PC-9 (cell line): ENCODE results near the gene ZNF124. TPM values are rescaled to one million over a fixed set of nuclear protein-coding genes. Genes with fewer than 3 reads are reported as not detected.
"Not testable (repeated sequence)": the region's sequence is repeated elsewhere in the genome, so short reads cannot be mapped to it uniquely, and the experiment has no call there.

ENCODE experiments used
- Bru-seq: library from RNA; stranded (reverse); fragments of 400-500 nt; gene quantifications from one replicate; lab custom pipeline; 2021; lab: Mats Ljungman, UMichigan
- BruChase-seq, 2 experiments: library from RNA; stranded (reverse); fragments of 400-500 nt; gene quantifications; one replicate each; lab custom pipeline; 2021; lab: Mats Ljungman, UMichigan
- BruUV-seq: library from RNA; stranded (reverse); fragments of 400-500 nt; replicated peaks from 2 replicates; lab custom pipeline; 2021; lab: Mats Ljungman, UMichigan
- CTCF ChIA-PET: fragments of 300-600 bp; sonication (Branson Sonifier 250); formaldehyde crosslinking; loops from one replicate; lab custom pipeline; 2022; ENCODE audit warnings: antibody characterized with exemption; lab: Charles Lee
- POLR2A ChIA-PET: fragments of 300-600 bp; sonication (Branson Sonifier 250); formaldehyde crosslinking; loops from one replicate; lab custom pipeline; 2022; ENCODE audit warnings: antibody characterized with exemption; ENCODE audit not compliant: unreplicated experiment; lab: Charles Lee
- DNase-seq, 2 experiments: peaks; one replicate each; pipeline versions ENCODE4 v3.0.0 to v3.0.0-alpha.2; 2015 to 2022; ENCODE audit warnings: mixed read lengths in 1 of 2
- H2AFZ ChIP-seq: fragments of 200-600 bp; sonication (generic); 2 replicates; pipeline ENCODE4 v1.8.1; 2017; ENCODE audit warnings: antibody characterized with exemption
- H3F3A ChIP-seq: fragments of 200-600 bp; sonication (generic); 2 replicates; pipeline ENCODE4 v1.8.1; 2017; ENCODE audit warnings: antibody characterized with exemption, mild to moderate bottlenecking, low read depth; ENCODE audit not compliant: insufficient read depth
- H3K27ac ChIP-seq: fragments of 200-600 bp; sonication (generic); 2 replicates; pipeline ENCODE4 v1.6.1; 2016; ENCODE audit warnings: mixed run types
- H3K27me3 ChIP-seq: fragments of 200-600 bp; sonication (generic); 2 replicates; pipeline ENCODE4 v1.6.1; 2016; ENCODE audit warnings: low read depth, mixed run types; ENCODE audit not compliant: insufficient read depth
- H3K36me3 ChIP-seq: fragments of 200-600 bp; sonication (generic); 2 replicates; pipeline ENCODE4 v1.6.1; 2016; ENCODE audit warnings: low read depth, mixed run types
- H3K4me1 ChIP-seq: fragments of 200-600 bp; sonication (generic); replicated peaks from 2 replicates; pipeline ENCODE4 v1.6.1; 2016; ENCODE audit warnings: mixed run types; ENCODE audit not compliant: insufficient read depth
- H3K4me2 ChIP-seq: fragments of 200-600 bp; sonication (generic); 2 replicates; pipeline ENCODE4 v1.6.1; 2017; ENCODE audit warnings: mixed run types
- H3K4me3 ChIP-seq: fragments of 200-600 bp; sonication (generic); 2 replicates; pipeline ENCODE4 v1.6.1; 2016; ENCODE audit warnings: mixed run types
- H3K79me2 ChIP-seq: fragments of 200-600 bp; sonication (generic); 2 replicates; pipeline ENCODE4 v1.6.1; 2017; ENCODE audit warnings: low read depth, mixed run types
- H3K9me2 ChIP-seq: fragments of 200-600 bp; sonication (generic); 2 replicates; pipeline ENCODE4 v1.8.1; 2017; ENCODE audit warnings: mild to moderate bottlenecking; ENCODE audit not compliant: insufficient read depth
- H3K9me3 ChIP-seq: fragments of 200-600 bp; sonication (generic); 2 replicates; pipeline ENCODE4 v1.8.1; 2016; ENCODE audit warnings: low read depth; ENCODE audit not compliant: insufficient read depth
- H4K20me1 ChIP-seq: fragments of 200-600 bp; sonication (generic); 2 replicates; pipeline ENCODE4 v1.8.1; 2017; ENCODE audit not compliant: insufficient read depth
- EZH2 ChIP-seq: fragments of 200-600 bp; sonication (generic); IDR thresholded peaks from 2 replicates; pipeline ENCODE4 v1.8.0; 2017; ENCODE audit warnings: antibody characterized with exemption, low read depth
- intact Hi-C: fragments of 100-400 bp; cut with micrococcal nuclease; formaldehyde crosslinking; loops from one replicate; pipeline ENCODE4 v1.10.0; 2022; ENCODE audit not compliant: unreplicated experiment
- long read RNA-seq: library from polyadenylated mRNA; stranded (forward); transcript quantifications from one replicate; pipeline ENCODE4 v2.0.0, GENCODE V29; 2022
- total RNA-seq: library from RNA; stranded (reverse); gene quantifications from 2 replicates; pipeline ENCODE4 v1.2.3, GENCODE V29; 2021
- TF ChIP-seq, protein P1 (sequence below): fragments of 200-600 bp; sonication (generic); conservative IDR thresholded peaks from 2 replicates; pipeline ENCODE4 v1.6.1; 2017; ENCODE audit warnings: mixed run types, antibody characterized with exemption, mild to moderate bottlenecking, moderate library complexity

Gene ZNF124
- 9.5 and 10.1 TPM in 2 replicates for total RNA-seq
- Bru-seq, nascent RNA, result percentile 74 among the genes with signal in this experiment
- BruChase-seq, experiment 1, labeled RNA remaining after a 2-hour chase, result percentile 68 among the genes with signal in this experiment
- percentile 63 among the genes with signal in this experiment for BruChase-seq, experiment 2, labeled RNA remaining after a 6-hour chase
- long read RNA-seq, partial matches to known transcripts, result 0 of 3 reads
- long read RNA-seq, other reads (novel, unspliced or antisense), result 2 of 3 reads

DNA sequence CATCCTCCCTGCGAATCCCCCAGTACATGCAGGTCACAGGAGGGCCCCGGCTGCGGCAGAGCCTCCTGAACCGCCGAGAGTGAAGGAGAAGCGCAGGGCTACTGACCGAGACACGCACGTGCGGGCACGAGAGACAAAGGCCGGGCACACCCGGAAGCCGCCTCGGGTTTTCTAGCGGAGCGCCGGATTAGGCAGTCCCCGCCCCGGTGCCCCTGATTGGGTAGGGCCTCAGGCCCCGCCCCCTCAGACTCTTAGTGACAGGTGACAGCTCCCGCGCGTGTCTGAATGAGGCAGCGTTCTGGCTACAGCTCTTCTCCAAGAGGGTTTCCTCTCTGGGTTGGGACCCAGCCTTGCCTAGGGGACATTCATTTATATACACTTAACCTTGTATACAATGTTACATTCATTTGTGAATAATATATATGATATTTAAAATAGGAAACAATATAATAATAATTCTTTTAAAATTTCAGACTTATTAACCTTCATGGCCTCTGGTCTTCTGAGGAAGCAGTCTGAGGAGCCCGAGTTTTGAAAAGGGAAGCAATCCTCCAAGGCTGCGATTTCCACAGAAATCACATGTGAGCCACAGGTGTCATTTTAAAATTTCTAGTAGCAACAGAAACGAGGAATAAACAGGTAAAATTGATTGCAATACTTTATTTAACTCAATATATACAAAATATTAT lies at the start of gene ZNF124:
Gene ZNF124, minus strand, starts transcription at position 146 of the 689 bp plus-strand sequence. Its CDS starts 143 bp downstream, at position 3.
- intact Hi-C loops, H4K20me1 ChIP-seq, H3K4me1 ChIP-seq, POLR2A ChIA-PET, H3K27me3 ChIP-seq, H3K4me3 ChIP-seq, H3K79me2 ChIP-seq, H3F3A ChIP-seq, BruUV-seq, H3K9me3 ChIP-seq, H3K27ac ChIP-seq, H3K9me2 ChIP-seq, H2AFZ ChIP-seq, DNase-seq, CTCF ChIA-PET, H3K4me2 ChIP-seq, H3K36me3 ChIP-seq: not testable (repeated sequence)

DNA sequence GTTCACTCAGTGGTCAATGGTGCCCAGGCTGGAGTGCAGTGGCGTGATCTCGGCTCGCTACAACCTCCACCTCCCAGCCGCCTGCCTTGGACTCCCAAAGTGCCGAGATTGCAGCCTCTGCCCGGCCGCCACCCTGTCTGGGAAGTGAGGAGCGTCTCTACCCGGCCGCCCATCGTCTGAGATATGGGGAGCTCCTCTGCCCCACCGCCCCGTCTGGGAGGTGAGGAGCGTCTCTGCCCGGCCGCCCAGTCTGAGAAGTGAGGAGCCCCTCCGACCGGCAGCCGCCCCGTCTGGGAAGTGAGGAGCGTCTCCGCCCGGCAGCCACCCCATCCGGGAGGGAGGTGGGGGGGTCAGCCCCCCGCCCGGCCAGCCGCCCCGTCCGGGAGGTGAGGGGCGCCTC lies 48.5 kb upstream of the ZNF124 start:
- not testable (repeated sequence) for H3K27ac ChIP-seq

DNA sequence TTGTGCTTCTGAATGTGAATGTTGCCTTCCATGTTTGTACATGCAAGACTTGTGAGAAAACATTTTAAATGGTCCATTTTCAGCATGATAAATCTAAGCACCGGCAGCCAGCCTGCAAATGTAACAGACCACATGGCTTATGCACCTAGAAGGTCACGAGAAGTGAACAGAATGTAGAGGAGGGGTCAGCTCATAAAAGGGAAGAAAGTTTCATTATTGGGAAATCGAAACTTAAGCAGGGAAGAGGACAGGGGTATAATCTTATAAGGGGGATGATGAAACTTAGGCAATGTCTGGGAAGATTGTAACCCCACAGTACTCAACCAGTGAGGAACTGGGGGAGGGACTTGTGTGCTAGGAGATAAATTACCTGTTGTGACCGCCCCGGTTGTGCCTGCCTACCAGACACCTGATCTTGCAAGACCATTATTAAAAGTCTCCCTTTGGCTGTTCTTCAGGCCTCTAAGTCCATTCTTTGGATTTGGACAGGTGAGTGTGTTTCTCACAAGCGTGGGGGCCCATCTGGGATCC lies 46.4 kb upstream of the ZNF124 start:
- H3K36me3 ChIP-seq, result no peaks in the 10 kb centered on the region
- H3K4me2 ChIP-seq, result no peak overlapping the region
- peaks cover 5% of the 10 kb centered on the region; the same call in 1 of the 2 replicates for H3K27me3 ChIP-seq
- no peaks in the 10 kb centered on the region for H4K20me1 ChIP-seq
- no peaks in the 10 kb centered on the region for H3K9me2 ChIP-seq
- H3K4me1 ChIP-seq, result no peaks in the 10 kb centered on the region
- no peak overlapping the region for H3K4me3 ChIP-seq
- H3K27ac ChIP-seq, result no peak overlapping the region
- BruUV-seq, result no TSS peak
- H2AFZ ChIP-seq, result no peak overlapping the region
- ChIA-PET POLR2A (no interaction called here), CTCF (no interaction called here)
- H3K79me2 ChIP-seq, result no peaks in the 10 kb centered on the region
- intact Hi-C loops, result no loop called here
- no peak for DNase-seq
- no peaks in the 10 kb centered on the region for H3K9me3 ChIP-seq
- no peak for TF ChIP-seq EZH2
- TF ChIP-seq, protein P1, sequence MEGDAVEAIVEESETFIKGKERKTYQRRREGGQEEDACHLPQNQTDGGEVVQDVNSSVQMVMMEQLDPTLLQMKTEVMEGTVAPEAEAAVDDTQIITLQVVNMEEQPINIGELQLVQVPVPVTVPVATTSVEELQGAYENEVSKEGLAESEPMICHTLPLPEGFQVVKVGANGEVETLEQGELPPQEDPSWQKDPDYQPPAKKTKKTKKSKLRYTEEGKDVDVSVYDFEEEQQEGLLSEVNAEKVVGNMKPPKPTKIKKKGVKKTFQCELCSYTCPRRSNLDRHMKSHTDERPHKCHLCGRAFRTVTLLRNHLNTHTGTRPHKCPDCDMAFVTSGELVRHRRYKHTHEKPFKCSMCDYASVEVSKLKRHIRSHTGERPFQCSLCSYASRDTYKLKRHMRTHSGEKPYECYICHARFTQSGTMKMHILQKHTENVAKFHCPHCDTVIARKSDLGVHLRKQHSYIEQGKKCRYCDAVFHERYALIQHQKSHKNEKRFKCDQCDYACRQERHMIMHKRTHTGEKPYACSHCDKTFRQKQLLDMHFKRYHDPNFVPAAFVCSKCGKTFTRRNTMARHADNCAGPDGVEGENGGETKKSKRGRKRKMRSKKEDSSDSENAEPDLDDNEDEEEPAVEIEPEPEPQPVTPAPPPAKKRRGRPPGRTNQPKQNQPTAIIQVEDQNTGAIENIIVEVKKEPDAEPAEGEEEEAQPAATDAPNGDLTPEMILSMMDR, result no peak
- no peaks in the 10 kb centered on the region for H3F3A ChIP-seq

More for the DNA sequence above, 48.5 kb upstream of the ZNF124 start:
- intact Hi-C loops, BruUV-seq, CTCF ChIA-PET, H3K4me1 ChIP-seq, H4K20me1 ChIP-seq, H3K9me2 ChIP-seq, H3K9me3 ChIP-seq, H3K36me3 ChIP-seq, H3F3A ChIP-seq, DNase-seq, H3K4me2 ChIP-seq, POLR2A ChIA-PET, H3K79me2 ChIP-seq, H2AFZ ChIP-seq, H3K27me3 ChIP-seq, H3K4me3 ChIP-seq: not testable (repeated sequence)

- intact Hi-C loops, result no loop called here
- DNase-seq, result no peak
- no TSS peak for BruUV-seq
- ChIA-PET POLR2A (no interaction called here), CTCF (no interaction called here)
- TF ChIP-seq EZH2, result no peak
- TF ChIP-seq, protein P1, result no peak
- no peaks in the 10 kb centered on the region for H3K79me2 ChIP-seq
- H3K9me2 ChIP-seq, result no peaks in the 10 kb centered on the region
- H3K27ac ChIP-seq, result no peak overlapping the region
- H3K27me3 ChIP-seq, result no peaks in the 10 kb centered on the region; the same call in 1 of the 2 replicates
- no peaks in the 10 kb centered on the region for H3K9me3 ChIP-seq
- no peaks in the 10 kb centered on the region for H3F3A ChIP-seq
- no peaks in the 10 kb centered on the region for H3K4me1 ChIP-seq
- H4K20me1 ChIP-seq, result no peaks in the 10 kb centered on the region
- no peaks in the 10 kb centered on the region for H3K36me3 ChIP-seq
- H2AFZ ChIP-seq, result no peak overlapping the region
- no peak overlapping the region for H3K4me3 ChIP-seq
- H3K4me2 ChIP-seq, result no peak overlapping the region
Observed at GRCh38 chr1:247216261-247216660, 44.4 kb upstream of the ZNF124 start.
